Activated CD4-positive, CD25-positive, alpha-beta regulatory T cell treated with anti-CD3 and anti-CD28 coated beads, Interleukin-2, amount 50 U/mL, for 16 hours (primary cell): Measurements from ENCODE around the gene ACSF3.
"Not testable (repeated sequence)": the region's sequence is repeated elsewhere in the genome, so short reads cannot be mapped to it uniquely, and the experiment has no call there.

Experiments used
- DNase-seq: peaks from one replicate; pipeline ENCODE4 v3.0.0-alpha.2; 2020; ENCODE audit warnings: low read depth, low spot score

ACSF3 gene

GRCh38 chr16:89188471-89189357 is 95.1 kb downstream of the ACSF3 start:
- not testable (repeated sequence) for DNase-seq

GRCh38 chr16:89189358-89190025 is 95.8 kb downstream of the ACSF3 start:
- no peak for DNase-seq

GRCh38 chr16:89190150-89190958 is 96.7 kb downstream of the ACSF3 start:
- no peak for DNase-seq

- no peak for DNase-seq
Observed at GRCh38 chr16:89191033-89191900, 97.6 kb downstream of the ACSF3 start.

- no peak for DNase-seq
Observed at GRCh38 chr16:89191901-89192185, 98.2 kb downstream of the ACSF3 start.

GRCh38 chr16:89192186-89192955 is 98.7 kb downstream of the ACSF3 start:
- peak; percentile 26 for DNase-seq

GRCh38 chr16:89192956-89193575 is 99.4 kb downstream of the ACSF3 start:
- peak; percentile 45 for DNase-seq

- no peak for DNase-seq
Observed at GRCh38 chr16:89193576-89194293, 100.1 kb downstream of the ACSF3 start.

GRCh38 chr16:89194340-89195311 is 101.0 kb downstream of the ACSF3 start:
- no peak for DNase-seq

GRCh38 chr16:89195521-89196171 is 102.0 kb downstream of the ACSF3 start:
- DNase-seq: no peak

- no peak for DNase-seq
Observed at GRCh38 chr16:89197033-89197632, 103.5 kb downstream of the ACSF3 start.

- DNase-seq: no peak
Observed at GRCh38 chr16:89197633-89198416, 104.2 kb downstream of the ACSF3 start.

- no peak for DNase-seq
Observed at GRCh38 chr16:89198417-89199240, 105.0 kb downstream of the ACSF3 start.

- no peak for DNase-seq
Observed at GRCh38 chr16:89199241-89200123, 105.8 kb downstream of the ACSF3 start.
